Prostate gland (tissue), 2 donors: ENCODE results near the gene SPINK1. TPM values are rescaled to one million over a fixed set of nuclear protein-coding genes. Genes with fewer than 3 reads are reported as not detected.

Experiments
- DNase-seq: peaks from one replicate; pipeline ENCODE4 v3.0.0-alpha.2; 2019; ENCODE audit warnings: low spot score
- H3K27ac ChIP-seq, 2 donors: fragments of 200-600 bp; sonication (generic); 2 replicates each; pipeline ENCODE4 v1.5.1; 2017 to 2019
- H3K27me3 ChIP-seq: fragments of 200-600 bp; sonication (generic); replicated peaks from 2 replicates; pipeline ENCODE4 v1.5.1; 2019; ENCODE audit not compliant: insufficient read depth
- H3K36me3 ChIP-seq, 2 donors: fragments of 200-600 bp; sonication (generic); 1 replicate in 1 of 2; 2 replicates in 1 of 2; pipeline versions ENCODE4 v1.5.1 to v1.8.1; 2017 to 2019
- H3K4me1 ChIP-seq: fragments of 200-600 bp; sonication (generic); replicated peaks from 2 replicates; pipeline ENCODE4 v1.5.1; 2019
- H3K4me3 ChIP-seq, 2 donors: fragments of 200-600 bp; sonication (generic); 2 replicates each; pipeline ENCODE4 v1.5.1; 2017 to 2019
- H3K9me3 ChIP-seq: fragments of 200-600 bp; sonication (generic); 2 replicates; pipeline ENCODE4 v1.5.1; 2017
- CTCF ChIP-seq, 4 experiments: fragments of 200-600 bp in 2 of 4; fragments of 450-650 bp in 2 of 4; sonication (generic) in 2 of 4; IDR thresholded peaks; 1 replicate in 3 of 4; 2 replicates in 1 of 4; pipeline ENCODE4 v1.5.1; 2016 to 2019; ENCODE audit warnings: antibody characterized with exemption in 4 of 4, mild to moderate bottlenecking in 2 of 4, moderate library complexity in 2 of 4
- POLR2A ChIP-seq: fragments of 450-650 bp; IDR thresholded peaks from one replicate; pipeline ENCODE4 v1.6.1; 2016; ENCODE audit warnings: antibody characterized with exemption, mild to moderate bottlenecking
- POLR2AphosphoS5 ChIP-seq: sonication (generic); formaldehyde crosslinking; IDR thresholded peaks from one replicate; pipeline ENCODE4 v1.6.1; 2017; ENCODE audit warnings: antibody characterized with exemption
- WGBS: methylation state at CpG from one replicate; pipeline ENCODE4 v1.1.5; 2018; 5-methylcytosine and 5-hydroxymethylcytosine counted together
- intact Hi-C: fragments of 100-400 bp; cut with DNase I; formaldehyde crosslinking; loops from one replicate; pipeline ENCODE4 v1.14.2; 2022
- total RNA-seq, 2 donors: library from RNA; depleted of rRNA; stranded (reverse); fragments of >200 nt; gene quantifications; one replicate each; pipeline ENCODE4 v1.1.0, GENCODE V29; 2016

SPINK1 gene
- total RNA-seq, 2 donors from 2014 or later: 3.7 TPM; not detected in 1

GRCh38 chr5:147776989-147777388 is 54.5 kb downstream of the SPINK1 start:
- H3K36me3 ChIP-seq: no peaks in the 10 kb centered on the region
- no peak for DNase-seq
- H3K27me3 ChIP-seq: no peaks in the 10 kb centered on the region
- no peak for TF ChIP-seq CTCF (IDR thresholded peaks at IDR 0.05)
- TF ChIP-seq POLR2A: no peak
- TF ChIP-seq POLR2AphosphoS5: no peak
- H3K27ac ChIP-seq: no peak overlapping the region
- H3K4me3 ChIP-seq: no peak overlapping the region
- H3K9me3 ChIP-seq: no peaks in the 10 kb centered on the region
- intact Hi-C loops: no loop called here
- WGBS: 90% methylated on average over 4 of the region's 4 CpGs
- no peaks in the 10 kb centered on the region for H3K4me1 ChIP-seq

Other genes with a start within 250 kb of the SPINK1 start
- 1 to 10 TPM in 1 of 2 donors, under 1 TPM in 1; 0.85 to 1.2 TPM for gene JAKMIP2, start 48.9 kb downstream of the SPINK1 start, total RNA-seq
- gene SCGB3A2, start 47.0 kb upstream of the SPINK1 start, total RNA-seq: not detected
- under 1 TPM in 1 of 2 donors, not detected in 1; 0.59 TPM for gene C5orf46, start 74.9 kb upstream of the SPINK1 start, total RNA-seq
- gene SPINK5, start 232.3 kb upstream of the SPINK1 start, total RNA-seq: 1 to 10 TPM; 2.6 to 3.7 TPM